ENCODE data around the gene NUMB.
A peak's percentile ranks its signal among the peaks of the same experiment; 100 is the strongest.

NUMB gene

DNA sequence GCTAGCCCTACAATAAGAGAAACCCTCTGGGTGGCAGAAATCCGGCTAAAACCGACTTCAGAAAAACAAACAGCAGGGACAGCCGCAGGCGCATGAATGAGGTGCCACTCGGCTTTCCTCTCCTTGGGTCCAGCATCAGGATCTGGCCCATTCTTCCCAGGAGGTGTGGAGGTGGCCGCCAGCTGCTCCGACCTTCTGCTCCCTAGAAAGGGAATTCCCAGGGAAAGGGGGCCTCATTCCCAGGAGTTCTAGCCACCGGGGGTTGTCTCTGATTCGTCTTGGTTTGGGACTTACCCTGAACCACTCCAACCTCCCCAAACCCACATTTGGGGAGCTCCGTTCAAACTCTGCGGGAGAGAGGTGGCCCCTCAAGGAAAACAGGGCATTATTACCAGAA is 208.0 kb downstream of the NUMB start:
- Histone ChIP-seq H3K27ac (replicated peaks; ENCODE audit: low read length) (no peak overlapping the region), H2BK15ac (ENCODE audit: low read length) (no peak overlapping the region)

GRCh38 chr14:73249564-73250316 is 208.6 kb downstream of the NUMB start:
- no peak overlapping the region for H2BK12ac ChIP-seq (ENCODE audit: low read length)
- no peak overlapping the region for H3K27ac ChIP-seq (replicated peaks; ENCODE audit: low read length)
- no peak for DNase-seq (ENCODE audit: low spot score)
- H3K18ac ChIP-seq (ENCODE audit: low read length) = no peak overlapping the region
- no peak overlapping the region for H2BK120ac ChIP-seq (ENCODE audit: low read depth, low read length)
- no peak overlapping the region for H3K9ac ChIP-seq (ENCODE audit: low read depth, low read length, poor library complexity)
- peaks cover 0 to 2% of the 10 kb centered on the region in 2 donors for H3K9me3 ChIP-seq (replicated peaks in 1 of 2; ENCODE audit: control insufficient read depth in 2 of 2, insufficient read depth in 1 of 2, low read depth in 1 of 2, low read length in 2 of 2)
- H3K4me2 ChIP-seq (ENCODE audit: insufficient read depth, low read length, poor library complexity, severe bottlenecking) = no peak overlapping the region
- no peak overlapping the region for H3K4me3 ChIP-seq (ENCODE audit: low read length in 2 of 2)
- no peak overlapping the region for H4K91ac ChIP-seq (ENCODE audit: low read depth, low read length, poor library complexity)
- no peak overlapping the region for H2AK5ac ChIP-seq (ENCODE audit: low read depth, low read length)
- no peak overlapping the region for H3K4ac ChIP-seq (ENCODE audit: low read length)
- peak overlapping the region; percentile 37 for H2AFZ ChIP-seq (ENCODE audit: low read length)
- no peak overlapping the region for H2BK15ac ChIP-seq (ENCODE audit: low read length)
- no peak overlapping the region for H3K23ac ChIP-seq (ENCODE audit: low read depth, low read length, poor library complexity)
- H3K36me3 ChIP-seq (replicated peaks in 1 of 2; ENCODE audit: control insufficient read depth in 2 of 2, insufficient read depth in 2 of 2, low read length in 2 of 2) = peaks cover 0 to 17% of the 10 kb centered on the region in 2 donors
- no peak overlapping the region for H2BK5ac ChIP-seq (ENCODE audit: low read length)
- no peak overlapping the region for H4K8ac ChIP-seq (ENCODE audit: low read depth, low read length)
- peaks cover 9% of the 10 kb centered on the region for H3K79me1 ChIP-seq (ENCODE audit: low read depth, low read length)
- no peak overlapping the region for H3K14ac ChIP-seq (ENCODE audit: low read length)
- H3K4me1 ChIP-seq (ENCODE audit: control insufficient read depth in 2 of 2, insufficient read depth in 1 of 2, low read depth in 1 of 2, low read length in 2 of 2) = peaks cover 0 to 6% of the 10 kb centered on the region in 2 donors
- peaks cover 0 to 5% (median 0%) of the 10 kb centered on the region in 3 experiments for H3K27me3 ChIP-seq (ENCODE audit: control insufficient read depth in 3 of 3, insufficient read depth in 3 of 3, low read depth in 1 of 3, low read length in 3 of 3)
- WGBS, 2 donors (ENCODE audit: extremely low coverage in 2 of 2, insufficient read length in 2 of 2, insufficient replicate concordance in 1 of 2) = no CpG with 5 or more reads among the region's 13 CpGs

More for the DNA sequence above, 208.0 kb downstream of the NUMB start:
- H2AFZ ChIP-seq (ENCODE audit: low read length) = peak overlapping the region; percentile 37
- no peak overlapping the region for H3K9ac ChIP-seq (ENCODE audit: low read depth, low read length, poor library complexity)
- H3K4me3 ChIP-seq (ENCODE audit: low read length in 2 of 2) = no peak overlapping the region
- H3K14ac ChIP-seq (ENCODE audit: low read length) = no peak overlapping the region
- peaks cover 0 to 6% of the 10 kb centered on the region in 2 donors for H3K4me1 ChIP-seq (ENCODE audit: control insufficient read depth in 2 of 2, insufficient read depth in 1 of 2, low read depth in 1 of 2, low read length in 2 of 2)
- H2BK12ac ChIP-seq (ENCODE audit: low read length) = no peak overlapping the region
- no CpG with 5 or more reads among the region's 11 CpGs for WGBS, 2 donors (ENCODE audit: extremely low coverage in 2 of 2, insufficient read length in 2 of 2, insufficient replicate concordance in 1 of 2)
- H3K79me1 ChIP-seq (ENCODE audit: low read depth, low read length) = peaks cover 12% of the 10 kb centered on the region
- H4K8ac ChIP-seq (ENCODE audit: low read depth, low read length) = no peak overlapping the region
- peaks cover 0 to 2% of the 10 kb centered on the region in 2 donors for H3K9me3 ChIP-seq (replicated peaks in 1 of 2; ENCODE audit: control insufficient read depth in 2 of 2, insufficient read depth in 1 of 2, low read depth in 1 of 2, low read length in 2 of 2)
- H3K18ac ChIP-seq (ENCODE audit: low read length) = no peak overlapping the region
- no peak for DNase-seq (ENCODE audit: low spot score)
- H3K4ac ChIP-seq (ENCODE audit: low read length) = no peak overlapping the region
- peak overlapping the region; percentile 75 for H2AK5ac ChIP-seq (ENCODE audit: low read depth, low read length)
- no peak overlapping the region for H2BK5ac ChIP-seq (ENCODE audit: low read length)
- H3K4me2 ChIP-seq (ENCODE audit: insufficient read depth, low read length, poor library complexity, severe bottlenecking) = no peak overlapping the region
- H3K36me3 ChIP-seq (replicated peaks in 1 of 2; ENCODE audit: control insufficient read depth in 2 of 2, insufficient read depth in 2 of 2, low read length in 2 of 2) = peaks cover 0 to 18% of the 10 kb centered on the region in 2 donors
- H3K27me3 ChIP-seq (ENCODE audit: control insufficient read depth in 3 of 3, insufficient read depth in 3 of 3, low read depth in 1 of 3, low read length in 3 of 3) = no peaks in the 10 kb centered on the region
- peak overlapping the region; percentile 92 for H3K23ac ChIP-seq (ENCODE audit: low read depth, low read length, poor library complexity)
- H4K91ac ChIP-seq (ENCODE audit: low read depth, low read length, poor library complexity) = no peak overlapping the region
- H2BK120ac ChIP-seq (ENCODE audit: low read depth, low read length) = no peak overlapping the region

GRCh38 chr14:73249108-73249507 is 209.2 kb downstream of the NUMB start:
- peaks cover 0 to 7% (median 0%) of the 10 kb centered on the region in 3 experiments for H3K27me3 ChIP-seq (ENCODE audit: control insufficient read depth in 3 of 3, insufficient read depth in 3 of 3, low read depth in 1 of 3, low read length in 3 of 3)
- no peak overlapping the region for H3K23ac ChIP-seq (ENCODE audit: low read depth, low read length, poor library complexity)
- H3K79me1 ChIP-seq (ENCODE audit: low read depth, low read length) = peaks cover 12% of the 10 kb centered on the region
- H2BK5ac ChIP-seq (ENCODE audit: low read length) = no peak overlapping the region
- H3K36me3 ChIP-seq (replicated peaks in 1 of 2; ENCODE audit: control insufficient read depth in 2 of 2, insufficient read depth in 2 of 2, low read length in 2 of 2) = peaks cover 0 to 12% of the 10 kb centered on the region in 2 donors
- no peaks in the 10 kb centered on the region for H3K9me3 ChIP-seq (replicated peaks in 1 of 2; ENCODE audit: control insufficient read depth in 2 of 2, insufficient read depth in 1 of 2, low read depth in 1 of 2, low read length in 2 of 2)
- H3K18ac ChIP-seq (ENCODE audit: low read length) = no peak overlapping the region
- H3K4me2 ChIP-seq (ENCODE audit: insufficient read depth, low read length, poor library complexity, severe bottlenecking) = no peak overlapping the region
- no peak overlapping the region for H4K8ac ChIP-seq (ENCODE audit: low read depth, low read length)
- H3K4ac ChIP-seq (ENCODE audit: low read length) = no peak overlapping the region
- H2BK120ac ChIP-seq (ENCODE audit: low read depth, low read length) = no peak overlapping the region
- H3K27ac ChIP-seq (replicated peaks; ENCODE audit: low read length) = no peak overlapping the region
- peaks cover 0 to 6% of the 10 kb centered on the region in 2 donors for H3K4me1 ChIP-seq (ENCODE audit: control insufficient read depth in 2 of 2, insufficient read depth in 1 of 2, low read depth in 1 of 2, low read length in 2 of 2)
- H2BK12ac ChIP-seq (ENCODE audit: low read length) = no peak overlapping the region
- WGBS, 2 donors (ENCODE audit: extremely low coverage in 2 of 2, insufficient read length in 2 of 2, insufficient replicate concordance in 1 of 2) = no CpG with 5 or more reads among the region's 1 CpG
- H3K14ac ChIP-seq (ENCODE audit: low read length) = no peak overlapping the region
- H4K91ac ChIP-seq (ENCODE audit: low read depth, low read length, poor library complexity) = no peak overlapping the region
- no peak overlapping the region for H2BK15ac ChIP-seq (ENCODE audit: low read length)
- no peak overlapping the region for H3K4me3 ChIP-seq (ENCODE audit: low read length in 2 of 2)
- no peak for DNase-seq (ENCODE audit: low spot score)
- H2AK5ac ChIP-seq (ENCODE audit: low read depth, low read length) = no peak overlapping the region
- H2AFZ ChIP-seq (ENCODE audit: low read length) = no peak overlapping the region
- no peak overlapping the region for H3K9ac ChIP-seq (ENCODE audit: low read depth, low read length, poor library complexity)

GRCh38 chr14:73248108-73248868 is 210.1 kb downstream of the NUMB start:
- Histone ChIP-seq H2AK5ac (ENCODE audit: low read depth, low read length) (no peak overlapping the region), H3K23ac (ENCODE audit: low read depth, low read length, poor library complexity) (no peak overlapping the region), H4K8ac (ENCODE audit: low read depth, low read length) (no peak overlapping the region), H3K4me2 (ENCODE audit: insufficient read depth, low read length, poor library complexity, severe bottlenecking) (no peak overlapping the region), H3K79me1 (ENCODE audit: low read depth, low read length) (peaks cover 12% of the 10 kb centered on the region), H4K91ac (ENCODE audit: low read depth, low read length, poor library complexity) (no peak overlapping the region), H3K4ac (ENCODE audit: low read length) (no peak overlapping the region), H3K4me3 (ENCODE audit: low read length in 2 of 2) (no peak overlapping the region), H2BK5ac (ENCODE audit: low read length) (no peak overlapping the region), H3K9ac (ENCODE audit: low read depth, low read length, poor library complexity) (no peak overlapping the region), H3K9me3 (replicated peaks in 1 of 2; ENCODE audit: control insufficient read depth in 2 of 2, insufficient read depth in 1 of 2, low read depth in 1 of 2, low read length in 2 of 2) (no peaks in the 10 kb centered on the region), H3K14ac (ENCODE audit: low read length) (no peak overlapping the region), H2BK12ac (ENCODE audit: low read length) (no peak overlapping the region), H3K27me3 (ENCODE audit: control insufficient read depth in 3 of 3, insufficient read depth in 3 of 3, low read depth in 1 of 3, low read length in 3 of 3) (peaks cover 0 to 11% (median 0%) of the 10 kb centered on the region in 3 experiments), H3K27ac (replicated peaks; ENCODE audit: low read length) (no peak overlapping the region), H2AFZ (ENCODE audit: low read length) (no peak overlapping the region), H2BK15ac (ENCODE audit: low read length) (no peak overlapping the region), H3K18ac (ENCODE audit: low read length) (no peak overlapping the region), H2BK120ac (ENCODE audit: low read depth, low read length) (no peak overlapping the region), H3K4me1 (ENCODE audit: control insufficient read depth in 2 of 2, insufficient read depth in 1 of 2, low read depth in 1 of 2, low read length in 2 of 2) (peaks cover 0 to 6% of the 10 kb centered on the region in 2 donors), H3K36me3 (replicated peaks in 1 of 2; ENCODE audit: control insufficient read depth in 2 of 2, insufficient read depth in 2 of 2, low read length in 2 of 2) (peaks cover 0 to 10% of the 10 kb centered on the region in 2 donors)
- no peak for DNase-seq (ENCODE audit: low spot score)
- WGBS, 2 donors (ENCODE audit: extremely low coverage in 2 of 2, insufficient read length in 2 of 2, insufficient replicate concordance in 1 of 2) = no CpG with 5 or more reads among the region's 9 CpGs

Measured in neuronal stem cell (in vitro differentiated cells).